Globus pallidus (tissue), 1 donor: Measurements from ENCODE around the gene PPFIA2.
A peak's percentile ranks its signal among the peaks of the same experiment; 100 is the strongest.

Experiments
- DNase-seq: peaks from one replicate; pipeline ENCODE4 v3.0.0-alpha.2; 2015; ENCODE audit warnings: low spot score

The PPFIA2 gene

DNA sequence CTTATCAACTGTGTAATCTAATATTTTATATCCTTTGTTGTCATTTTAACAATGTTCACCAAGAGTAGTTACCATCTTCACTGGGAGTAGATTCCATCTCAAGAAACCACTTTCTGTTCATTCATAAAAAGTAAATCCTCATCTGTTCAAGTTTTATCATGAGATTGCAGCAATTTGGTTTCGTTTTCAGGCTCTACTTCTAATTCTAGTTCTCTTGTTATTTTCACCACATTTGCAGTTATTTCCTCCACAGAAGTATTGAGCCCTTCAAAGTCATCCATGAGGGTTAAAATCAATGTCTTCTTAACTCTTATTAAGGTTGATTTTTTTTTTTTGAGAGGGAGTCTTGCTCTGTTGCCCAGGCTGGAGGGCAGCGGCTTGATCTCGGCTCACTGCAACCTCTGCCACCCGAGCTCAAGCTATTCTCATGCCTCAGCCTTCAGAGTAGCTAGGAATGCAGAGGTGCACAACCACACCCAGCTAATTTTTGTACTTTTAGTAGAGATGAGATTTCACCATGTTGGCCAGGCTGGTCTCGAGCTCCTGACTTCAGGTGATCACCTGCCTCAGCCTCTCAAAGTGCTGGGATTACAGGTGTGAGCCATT, 404.7 kb downstream of the PPFIA2 start:
- DNase-seq = no peak

GRCh38 chr12:81350309-81350708, 408.8 kb downstream of the PPFIA2 start:
- no peak for DNase-seq

GRCh38 chr12:81347404-81347803, 411.7 kb downstream of the PPFIA2 start:
- DNase-seq = no peak

DNA sequence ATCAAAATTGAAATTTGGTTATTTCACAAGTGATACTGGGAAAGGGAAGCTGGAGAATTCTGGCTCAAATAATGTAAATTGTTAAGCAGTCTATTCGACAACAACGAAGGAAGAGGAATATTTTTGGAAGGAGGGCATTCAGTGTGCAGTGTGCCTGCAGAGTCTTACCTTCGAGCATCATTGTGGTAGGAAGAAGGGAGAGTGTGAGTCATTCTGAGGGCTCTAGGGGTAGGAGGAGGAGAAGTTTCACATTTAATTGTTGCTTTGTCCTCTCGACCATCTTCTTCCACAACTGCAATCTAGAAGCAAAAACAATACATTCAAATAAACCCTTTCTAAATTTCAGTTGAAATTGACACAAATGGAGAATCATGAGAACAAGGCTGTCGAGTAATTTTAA, 418.2 kb downstream of the PPFIA2 start:
- no peak for DNase-seq

DNA sequence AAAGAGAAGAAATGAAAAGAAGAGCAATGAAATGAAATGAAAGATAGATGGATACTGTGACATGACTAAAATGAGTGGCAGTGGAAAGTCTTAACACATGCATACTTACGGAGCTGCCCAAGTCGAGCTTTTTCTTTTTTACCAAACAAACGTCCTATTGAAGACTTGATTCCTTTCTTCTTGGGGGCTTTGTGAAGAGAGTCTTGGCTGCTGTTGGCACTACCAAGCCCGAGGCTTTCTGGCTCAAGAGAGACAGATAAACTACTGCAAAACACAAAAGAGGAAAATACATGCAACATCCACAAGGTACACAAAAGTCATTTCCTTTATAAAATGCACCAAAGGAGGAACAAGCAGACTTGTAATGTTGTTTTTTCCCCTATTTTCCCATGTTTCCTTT, 420.1 kb downstream of the PPFIA2 start:
- peak; percentile 29 for DNase-seq

DNA sequence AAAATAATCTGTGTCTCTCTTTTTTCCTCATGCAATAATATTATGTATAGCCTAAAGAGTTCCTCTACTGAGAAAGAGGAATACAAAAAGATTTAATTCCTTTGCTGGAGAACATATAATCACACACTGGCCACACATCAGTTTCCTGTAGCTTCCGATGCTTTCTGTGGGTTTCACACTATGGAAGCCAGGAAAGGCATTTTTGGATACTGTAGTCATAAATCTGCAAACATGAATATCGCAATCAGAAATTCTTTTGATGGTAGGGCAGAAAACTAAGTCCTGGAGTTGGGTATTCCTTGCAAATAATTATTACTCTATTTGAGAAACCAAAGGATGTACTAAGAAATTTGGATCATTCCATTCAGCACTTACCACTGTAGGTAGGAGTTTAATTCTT, 421.3 kb downstream of the PPFIA2 start:
- no peak for DNase-seq

DNA sequence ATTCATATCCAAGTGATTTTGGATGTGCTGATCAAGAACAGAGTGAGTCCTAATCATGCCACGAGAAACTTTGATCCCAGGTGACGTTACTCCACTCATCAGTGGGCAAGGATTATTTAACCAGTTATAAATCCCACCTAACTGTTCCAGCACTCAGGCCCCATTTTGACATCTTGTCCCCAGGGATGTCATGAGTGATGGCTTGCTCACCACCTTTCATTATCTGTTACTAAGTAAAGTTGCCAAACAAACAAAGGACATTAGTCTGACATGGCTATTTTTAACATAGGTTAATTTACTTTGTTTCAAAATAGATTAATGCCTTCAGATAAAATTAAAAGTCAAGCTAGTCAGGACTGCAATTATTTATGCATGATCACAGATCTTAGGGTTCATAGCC, 425.3 kb downstream of the PPFIA2 start:
- DNase-seq = no peak

DNA sequence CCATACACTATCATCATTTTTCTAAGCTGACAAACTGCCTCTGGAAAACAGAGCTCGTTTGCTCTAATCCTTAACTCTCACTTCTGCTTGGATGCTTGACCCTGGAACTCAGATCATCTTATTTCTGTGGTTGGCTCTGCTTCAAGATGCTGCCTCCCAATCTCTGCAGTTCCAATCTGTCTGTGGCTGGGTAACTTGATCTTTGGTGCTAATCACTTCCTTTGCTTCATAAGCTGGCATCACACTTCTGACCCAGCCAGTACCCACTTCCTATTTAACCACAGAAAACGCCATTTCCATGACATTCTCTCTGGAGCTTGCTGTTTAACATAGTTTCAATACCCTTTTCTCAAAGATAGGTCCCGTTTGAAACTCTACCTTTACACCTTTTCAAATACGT, 427.1 kb downstream of the PPFIA2 start:
- DNase-seq = peak; percentile 33

DNA sequence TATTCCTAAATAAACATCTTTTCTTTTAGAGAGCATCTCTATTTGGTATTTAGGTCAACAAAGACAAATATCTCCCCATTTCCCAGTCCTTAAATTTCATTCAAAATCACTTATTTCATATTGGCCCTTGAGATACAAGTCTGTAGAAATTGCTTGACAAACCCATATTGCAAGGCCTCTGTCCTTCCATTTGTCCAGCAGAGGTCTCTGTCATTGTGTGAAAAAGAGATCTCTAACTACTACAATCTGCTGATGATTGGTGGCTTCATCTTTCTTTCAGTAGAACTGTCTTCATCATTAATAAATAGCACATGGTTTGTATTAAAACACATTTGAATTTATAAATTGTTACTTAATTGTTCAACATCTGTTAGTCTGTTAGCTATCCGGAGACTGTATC, 428.7 kb downstream of the PPFIA2 start:
- DNase-seq = peak; percentile 83

DNA sequence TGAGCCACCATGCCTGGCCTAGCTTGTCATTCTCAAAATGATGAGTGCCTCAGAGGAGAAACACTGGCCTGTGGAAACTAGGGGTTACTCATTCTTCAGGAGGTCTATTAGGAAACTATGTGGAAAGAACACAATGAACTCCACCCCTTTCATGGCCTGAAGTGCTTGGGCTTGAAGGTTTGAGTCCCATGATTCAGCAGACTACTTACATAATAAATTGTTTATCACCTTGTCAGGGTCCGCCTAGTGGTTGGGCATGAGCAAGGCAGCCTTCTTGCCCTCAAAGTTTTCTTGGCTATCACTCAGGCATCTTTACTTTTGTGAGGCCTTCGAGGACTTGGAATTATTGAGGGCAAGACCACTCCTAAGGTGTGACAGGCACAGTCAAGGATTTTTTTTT, 430.1 kb downstream of the PPFIA2 start:
- DNase-seq = no peak

DNA sequence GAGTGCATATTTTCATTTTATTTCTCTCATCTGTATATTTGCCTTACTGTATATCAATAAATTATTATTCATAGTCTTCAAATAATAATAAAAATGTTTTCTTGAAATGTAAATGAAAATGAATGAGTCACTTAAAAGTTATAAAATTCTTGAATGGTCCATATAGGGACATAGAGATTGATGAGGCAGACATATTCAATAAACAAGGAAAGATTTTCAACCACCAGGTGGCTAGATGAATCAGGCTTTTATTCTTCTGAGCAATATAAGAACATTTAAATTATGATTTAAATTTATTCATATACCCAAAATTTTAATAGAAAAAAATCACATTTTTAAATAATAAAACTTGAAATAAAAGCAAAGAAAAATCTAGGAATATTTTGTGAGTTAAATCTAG, 431.7 kb downstream of the PPFIA2 start:
- DNase-seq = no peak

DNA sequence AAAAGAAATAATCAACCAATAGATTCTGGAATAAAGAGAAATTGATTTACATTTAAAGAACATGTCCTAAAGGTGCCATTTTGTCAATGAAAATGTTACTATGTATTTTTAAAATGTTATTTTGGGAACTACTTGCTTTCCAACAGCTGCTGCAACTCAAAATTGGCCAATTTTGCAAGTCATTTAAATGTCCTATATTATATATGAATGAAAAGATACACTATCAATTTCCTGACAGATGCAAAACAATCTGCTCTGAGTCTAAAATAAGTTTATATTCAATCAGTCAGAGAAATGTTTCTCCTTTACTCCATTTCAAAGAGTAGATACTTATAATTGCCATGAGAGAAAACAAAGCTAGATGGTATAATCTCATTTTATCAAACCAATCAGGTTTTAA, 434.1 kb downstream of the PPFIA2 start:
- DNase-seq = no peak

DNA sequence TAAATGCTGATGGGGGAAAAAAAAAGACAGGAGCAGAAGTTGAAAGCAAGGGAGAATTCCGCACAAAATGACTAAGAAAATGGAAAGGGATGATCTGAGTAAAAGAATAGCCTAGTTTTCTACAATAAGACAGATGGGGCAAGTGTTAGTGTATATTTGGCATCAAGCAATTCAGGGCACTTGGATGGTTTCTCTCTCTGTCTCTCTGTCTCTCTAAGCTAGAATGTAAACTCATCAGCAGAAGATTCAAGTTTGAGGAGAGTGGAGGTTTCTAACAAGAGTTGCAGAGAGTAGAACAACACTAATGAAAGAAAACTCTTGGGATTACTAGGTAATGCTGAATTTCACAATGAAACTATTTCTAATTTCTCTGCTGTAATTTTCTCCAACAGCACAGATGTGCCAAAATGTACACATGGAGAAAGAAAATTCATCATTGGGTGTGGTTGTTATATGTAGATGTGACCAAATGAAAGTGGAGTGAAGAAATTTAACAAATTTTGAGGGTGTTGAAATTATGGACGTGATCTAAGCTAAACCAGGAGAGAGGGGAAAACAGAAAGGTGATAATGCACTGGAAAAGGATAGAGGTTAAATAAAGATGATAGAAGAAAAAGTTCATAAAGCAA, 444.1 kb downstream of the PPFIA2 start:
- DNase-seq = no peak

- DNase-seq = no peak
Measured at GRCh38 chr12:81303935-81304334, 455.2 kb downstream of the PPFIA2 start.

- no peak for DNase-seq
Measured at GRCh38 chr12:81300454-81300853, 458.7 kb downstream of the PPFIA2 start.

GRCh38 chr12:81297601-81298000, 461.5 kb downstream of the PPFIA2 start:
- no peak for DNase-seq

GRCh38 chr12:81296556-81297305, 462.4 kb downstream of the PPFIA2 start:
- no peak for DNase-seq

- peak; percentile 26 for DNase-seq
Measured at GRCh38 chr12:81295251-81295650, 463.9 kb downstream of the PPFIA2 start.

DNA sequence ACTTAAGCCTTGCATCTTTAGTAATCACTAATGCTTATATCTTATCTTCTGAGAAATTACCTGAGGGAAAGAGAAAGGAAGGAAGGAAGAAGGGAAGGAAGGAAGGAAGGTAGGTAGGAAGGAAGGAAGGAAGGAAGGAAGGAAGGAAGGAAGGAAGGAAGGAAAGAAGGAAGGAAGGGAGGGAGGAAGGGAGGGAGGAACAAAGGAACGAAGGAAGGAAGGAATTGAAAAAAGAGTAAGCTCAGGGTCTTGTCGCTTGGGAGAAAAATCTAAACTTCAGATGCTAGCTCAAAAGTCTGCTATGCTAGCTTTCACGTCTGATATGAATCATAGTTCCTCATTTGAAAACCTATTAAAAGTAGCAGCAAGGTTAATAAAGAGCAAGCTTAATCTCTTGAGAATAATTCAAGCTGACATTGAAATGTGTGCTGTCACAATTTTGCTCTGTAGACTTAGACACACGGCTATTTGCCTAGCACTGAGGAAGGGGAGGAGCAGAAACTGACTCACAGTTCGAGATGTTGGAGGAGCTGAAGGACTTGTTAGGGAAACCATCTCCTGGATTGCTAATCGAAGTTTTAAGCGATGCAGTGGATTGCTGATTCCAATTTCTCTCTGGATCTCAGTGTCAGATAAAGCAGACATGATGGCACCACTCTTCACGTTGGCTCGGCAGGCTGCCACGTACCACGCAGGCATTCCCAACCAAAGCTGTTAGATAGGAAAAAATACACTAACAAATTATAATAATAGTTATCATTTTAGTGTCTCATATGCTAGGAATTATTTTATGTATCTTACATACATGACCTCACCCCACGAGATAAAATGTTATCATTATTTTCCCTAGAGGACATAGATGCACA, 464.6 kb downstream of the PPFIA2 start:
- peak; percentile 20 for DNase-seq

GRCh38 chr12:81288651-81289050, 470.5 kb downstream of the PPFIA2 start:
- DNase-seq = no peak

DNA sequence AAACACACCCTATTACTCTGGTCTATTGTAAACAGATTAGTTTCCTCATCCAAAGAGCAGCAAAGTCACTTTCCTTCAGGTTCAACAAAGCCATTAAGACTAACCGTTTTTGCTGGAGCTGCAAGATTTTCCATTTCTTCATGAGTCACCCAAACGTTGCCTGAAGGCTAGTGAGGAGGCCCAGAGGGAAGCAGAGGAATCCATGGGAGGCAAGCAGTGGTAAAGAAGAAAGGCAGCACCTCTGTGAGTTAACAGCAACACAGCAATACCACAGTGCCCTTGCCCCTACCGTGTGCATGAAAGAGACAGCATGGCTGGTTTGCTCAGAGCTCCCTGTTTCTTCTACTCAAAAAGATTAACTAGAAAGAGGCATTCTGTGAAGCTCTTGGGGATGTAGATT, 475.0 kb downstream of the PPFIA2 start:
- DNase-seq = no peak
